Measurements from ENCODE around the gene NTRK1.

DNA sequence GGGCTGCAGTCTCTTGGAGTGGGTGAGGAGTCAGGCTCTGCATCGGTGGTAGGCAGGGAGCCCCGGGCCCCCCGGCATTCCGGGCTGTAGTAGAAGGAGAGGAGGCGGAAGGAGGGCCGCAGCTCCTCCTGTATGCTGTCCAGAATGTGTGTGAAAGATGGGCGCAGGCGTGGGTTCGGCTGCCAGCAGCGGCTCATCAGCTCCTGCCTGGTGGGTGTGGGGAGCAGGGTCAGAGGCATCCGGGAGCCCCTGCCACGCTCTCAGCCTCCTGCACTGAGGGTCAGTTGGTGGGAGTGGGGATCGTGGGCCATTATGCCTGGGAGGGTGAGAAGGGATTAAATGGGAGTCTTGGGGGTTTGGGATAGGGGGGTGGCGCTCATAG is 19.8 kb upstream of the NTRK1 start:
- TF ChIP-seq, protein P1, sequence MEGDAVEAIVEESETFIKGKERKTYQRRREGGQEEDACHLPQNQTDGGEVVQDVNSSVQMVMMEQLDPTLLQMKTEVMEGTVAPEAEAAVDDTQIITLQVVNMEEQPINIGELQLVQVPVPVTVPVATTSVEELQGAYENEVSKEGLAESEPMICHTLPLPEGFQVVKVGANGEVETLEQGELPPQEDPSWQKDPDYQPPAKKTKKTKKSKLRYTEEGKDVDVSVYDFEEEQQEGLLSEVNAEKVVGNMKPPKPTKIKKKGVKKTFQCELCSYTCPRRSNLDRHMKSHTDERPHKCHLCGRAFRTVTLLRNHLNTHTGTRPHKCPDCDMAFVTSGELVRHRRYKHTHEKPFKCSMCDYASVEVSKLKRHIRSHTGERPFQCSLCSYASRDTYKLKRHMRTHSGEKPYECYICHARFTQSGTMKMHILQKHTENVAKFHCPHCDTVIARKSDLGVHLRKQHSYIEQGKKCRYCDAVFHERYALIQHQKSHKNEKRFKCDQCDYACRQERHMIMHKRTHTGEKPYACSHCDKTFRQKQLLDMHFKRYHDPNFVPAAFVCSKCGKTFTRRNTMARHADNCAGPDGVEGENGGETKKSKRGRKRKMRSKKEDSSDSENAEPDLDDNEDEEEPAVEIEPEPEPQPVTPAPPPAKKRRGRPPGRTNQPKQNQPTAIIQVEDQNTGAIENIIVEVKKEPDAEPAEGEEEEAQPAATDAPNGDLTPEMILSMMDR (IDR thresholded peaks at IDR 0.05) = no peak
- no peak for TF ChIP-seq POLR2AphosphoS5 (IDR thresholded peaks at IDR 0.05; ENCODE audit: low read depth, low read length)
- TF ChIP-seq, protein P2, sequence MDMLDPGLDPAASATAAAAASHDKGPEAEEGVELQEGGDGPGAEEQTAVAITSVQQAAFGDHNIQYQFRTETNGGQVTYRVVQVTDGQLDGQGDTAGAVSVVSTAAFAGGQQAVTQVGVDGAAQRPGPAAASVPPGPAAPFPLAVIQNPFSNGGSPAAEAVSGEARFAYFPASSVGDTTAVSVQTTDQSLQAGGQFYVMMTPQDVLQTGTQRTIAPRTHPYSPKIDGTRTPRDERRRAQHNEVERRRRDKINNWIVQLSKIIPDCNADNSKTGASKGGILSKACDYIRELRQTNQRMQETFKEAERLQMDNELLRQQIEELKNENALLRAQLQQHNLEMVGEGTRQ (IDR thresholded peaks at IDR 0.05; ENCODE audit: borderline replicate concordance, low read depth, low read length) = no peak
- TF ChIP-seq TCF12 (IDR thresholded peaks at IDR 0.05) = no peak
- no peak for TF ChIP-seq YY1 (IDR thresholded peaks at IDR 0.05; ENCODE audit: low read depth)
- no peak for TF ChIP-seq JUND (IDR thresholded peaks at IDR 0.05)
- no peak for TF ChIP-seq SIN3A (IDR thresholded peaks at IDR 0.05; ENCODE audit: borderline replicate concordance, low read depth, low read length)
- TF ChIP-seq, protein P3, sequence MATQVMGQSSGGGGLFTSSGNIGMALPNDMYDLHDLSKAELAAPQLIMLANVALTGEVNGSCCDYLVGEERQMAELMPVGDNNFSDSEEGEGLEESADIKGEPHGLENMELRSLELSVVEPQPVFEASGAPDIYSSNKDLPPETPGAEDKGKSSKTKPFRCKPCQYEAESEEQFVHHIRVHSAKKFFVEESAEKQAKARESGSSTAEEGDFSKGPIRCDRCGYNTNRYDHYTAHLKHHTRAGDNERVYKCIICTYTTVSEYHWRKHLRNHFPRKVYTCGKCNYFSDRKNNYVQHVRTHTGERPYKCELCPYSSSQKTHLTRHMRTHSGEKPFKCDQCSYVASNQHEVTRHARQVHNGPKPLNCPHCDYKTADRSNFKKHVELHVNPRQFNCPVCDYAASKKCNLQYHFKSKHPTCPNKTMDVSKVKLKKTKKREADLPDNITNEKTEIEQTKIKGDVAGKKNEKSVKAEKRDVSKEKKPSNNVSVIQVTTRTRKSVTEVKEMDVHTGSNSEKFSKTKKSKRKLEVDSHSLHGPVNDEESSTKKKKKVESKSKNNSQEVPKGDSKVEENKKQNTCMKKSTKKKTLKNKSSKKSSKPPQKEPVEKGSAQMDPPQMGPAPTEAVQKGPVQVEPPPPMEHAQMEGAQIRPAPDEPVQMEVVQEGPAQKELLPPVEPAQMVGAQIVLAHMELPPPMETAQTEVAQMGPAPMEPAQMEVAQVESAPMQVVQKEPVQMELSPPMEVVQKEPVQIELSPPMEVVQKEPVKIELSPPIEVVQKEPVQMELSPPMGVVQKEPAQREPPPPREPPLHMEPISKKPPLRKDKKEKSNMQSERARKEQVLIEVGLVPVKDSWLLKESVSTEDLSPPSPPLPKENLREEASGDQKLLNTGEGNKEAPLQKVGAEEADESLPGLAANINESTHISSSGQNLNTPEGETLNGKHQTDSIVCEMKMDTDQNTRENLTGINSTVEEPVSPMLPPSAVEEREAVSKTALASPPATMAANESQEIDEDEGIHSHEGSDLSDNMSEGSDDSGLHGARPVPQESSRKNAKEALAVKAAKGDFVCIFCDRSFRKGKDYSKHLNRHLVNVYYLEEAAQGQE (IDR thresholded peaks at IDR 0.05; ENCODE audit: low read depth, low read length) = no peak
- no peak for TF ChIP-seq SMC3 (IDR thresholded peaks at IDR 0.05; ENCODE audit: low read depth, low read length)
- TF ChIP-seq GABPA (IDR thresholded peaks at IDR 0.05; ENCODE audit: low read depth) = no peak
